GM21529 (cell line): ENCODE results near the gene MEPE.

Experiments
- ATAC-seq: cut with Tn5 transposase; IDR thresholded peaks from one replicate; pipeline ENCODE4 v1.9.1; 2021; ENCODE audit not compliant: unreplicated experiment

The MEPE gene

GRCh38 chr4:87839592-87839946 is 6.8 kb downstream of the MEPE start:
- ATAC-seq = peak; percentile 12

- no peak for ATAC-seq
These were observed 7.4 kb downstream of the MEPE start for GRCh38 chr4:87840149-87840548.

DNA sequence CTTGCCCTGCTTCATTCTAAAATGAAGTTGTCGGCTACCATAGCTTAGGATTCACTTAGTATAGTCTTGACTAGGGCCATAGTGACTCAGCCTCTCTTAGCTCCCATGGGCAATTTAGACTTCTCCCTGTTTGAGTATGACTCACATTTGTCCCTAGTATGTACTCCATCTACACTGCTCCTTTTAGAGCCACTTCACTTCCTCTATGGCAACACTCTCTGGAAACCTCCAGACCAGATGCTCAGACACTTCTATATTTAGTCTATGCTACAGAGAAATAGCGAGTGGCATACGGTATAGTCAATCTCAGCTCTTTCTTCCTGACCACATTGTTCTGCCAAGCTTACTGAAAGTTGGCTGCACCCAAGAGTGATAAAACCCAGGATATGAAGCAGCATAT is 11.2 kb downstream of the MEPE start:
- no peak for ATAC-seq

GRCh38 chr4:87844452-87844851 is 11.7 kb downstream of the MEPE start:
- no peak for ATAC-seq

- ATAC-seq = no peak
These were observed 13.5 kb downstream of the MEPE start for GRCh38 chr4:87846226-87846625.

DNA sequence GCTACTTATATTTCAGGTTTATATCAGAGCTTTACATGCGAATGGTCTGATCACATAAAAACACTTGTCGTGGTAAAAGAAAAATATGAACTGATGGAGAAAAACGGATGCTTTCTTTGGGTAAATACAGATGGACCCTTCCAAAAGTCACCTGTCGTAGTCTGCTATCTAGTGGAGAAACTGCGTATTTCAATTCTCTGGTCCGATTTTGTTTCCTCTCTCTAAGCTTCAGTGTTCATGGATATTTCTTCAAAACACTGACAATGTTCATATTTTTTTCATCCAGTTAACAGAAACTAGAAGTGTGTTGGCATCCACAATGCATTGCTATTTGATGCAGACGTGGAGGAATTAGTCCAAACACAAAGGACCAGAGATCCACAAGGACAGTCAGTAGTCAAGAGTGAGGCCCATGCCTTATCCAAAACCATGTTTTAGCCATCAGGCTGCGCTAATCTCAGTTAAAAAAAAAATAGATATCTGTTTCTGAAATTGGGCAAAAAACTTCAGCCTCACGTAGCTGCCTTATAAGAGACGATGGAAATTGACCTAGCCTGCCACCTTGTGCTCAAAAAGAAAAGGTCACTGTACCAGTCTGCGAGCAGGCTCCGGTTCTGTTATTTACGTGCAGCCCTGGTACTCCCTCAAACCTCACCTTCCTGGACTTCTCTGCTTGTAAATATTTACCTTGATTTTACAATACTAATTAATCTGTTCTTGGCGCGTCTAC is 16.0 kb downstream of the MEPE start:
- ATAC-seq = peak; percentile 84

DNA sequence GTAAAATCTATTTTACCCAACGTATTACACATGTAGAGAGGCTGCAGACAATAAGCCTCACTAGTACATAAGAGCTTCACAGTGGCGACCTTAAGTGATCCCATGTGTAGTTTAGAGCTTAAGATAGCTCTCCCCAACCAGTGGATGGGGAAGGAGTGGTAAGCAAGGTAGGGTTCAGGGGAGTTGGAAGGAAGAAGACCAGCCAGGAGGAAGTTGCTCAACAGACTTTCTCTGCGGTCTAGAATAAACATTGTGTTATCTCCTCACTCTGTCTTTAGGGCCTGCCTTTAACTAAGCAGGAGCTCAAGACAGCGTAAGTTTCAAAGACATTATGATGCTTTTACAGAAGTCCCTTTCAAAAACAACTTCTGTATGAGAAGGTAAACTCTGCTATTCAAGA is 16.8 kb downstream of the MEPE start:
- ATAC-seq = no peak

- no peak for ATAC-seq
These were observed 18.6 kb downstream of the MEPE start for GRCh38 chr4:87851332-87851731.

- ATAC-seq = no peak
These were observed 19.2 kb downstream of the MEPE start for GRCh38 chr4:87851953-87852352.

- ATAC-seq = no peak
These were observed 20.3 kb downstream of the MEPE start for GRCh38 chr4:87853108-87853507.

DNA sequence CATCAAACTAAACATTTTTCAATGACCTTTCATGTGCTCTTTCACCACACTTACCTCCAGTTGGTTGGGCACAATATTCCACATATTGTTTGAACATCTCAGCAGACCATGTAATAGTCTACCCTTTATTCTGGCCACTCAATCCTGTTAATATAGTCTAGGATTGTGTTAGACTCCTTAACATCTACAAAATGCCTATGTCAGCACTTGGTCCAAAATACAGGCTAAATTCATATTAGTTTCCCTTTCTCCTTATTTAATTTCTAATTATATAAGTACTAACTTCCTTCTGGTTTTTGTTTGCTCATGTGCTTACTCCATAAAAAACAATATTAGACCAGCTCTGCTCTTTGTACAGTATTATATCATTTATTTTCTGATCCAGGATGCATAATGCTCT is 21.1 kb downstream of the MEPE start:
- no peak for ATAC-seq

DNA sequence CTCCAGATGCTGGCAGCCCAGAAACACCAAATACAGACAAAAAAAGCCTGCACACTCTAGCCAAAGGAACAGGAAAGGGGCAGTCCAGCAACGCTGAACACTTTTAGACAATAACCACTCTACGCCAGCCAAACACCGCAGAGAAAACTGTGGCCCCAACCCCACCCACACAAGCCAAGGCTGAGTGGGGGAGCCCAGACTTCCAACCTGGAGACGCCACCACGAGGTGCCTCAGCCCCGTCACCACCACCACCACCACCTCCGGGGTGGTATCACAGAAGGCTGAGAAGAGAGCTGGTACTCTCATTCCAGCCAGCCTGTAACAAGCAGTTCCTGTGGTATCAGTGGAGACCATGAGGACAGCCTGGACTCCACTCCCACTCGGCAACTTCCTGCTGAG is 22.8 kb downstream of the MEPE start:
- no peak for ATAC-seq

DNA sequence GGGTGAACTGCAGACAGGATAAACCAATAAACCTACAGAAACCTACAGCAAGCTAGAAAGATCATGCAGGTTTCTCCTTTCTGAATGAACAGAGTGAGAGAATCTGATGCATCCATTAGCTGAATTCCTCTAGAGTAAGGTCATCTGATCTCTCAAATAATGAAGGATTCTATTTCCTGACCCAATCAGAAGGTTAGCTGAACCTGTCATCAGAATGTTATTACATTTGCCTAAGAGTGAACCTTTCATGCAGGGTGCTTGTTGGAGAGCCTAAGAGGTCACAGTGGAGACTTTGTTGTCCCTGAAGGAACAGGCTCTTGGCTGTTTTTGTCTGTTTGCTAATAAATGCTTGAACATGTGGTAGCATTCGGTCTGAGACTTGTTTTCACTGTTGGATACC is 24.0 kb downstream of the MEPE start:
- no peak for ATAC-seq

- no peak for ATAC-seq
These were observed 25.0 kb downstream of the MEPE start for GRCh38 chr4:87857789-87858188.

DNA sequence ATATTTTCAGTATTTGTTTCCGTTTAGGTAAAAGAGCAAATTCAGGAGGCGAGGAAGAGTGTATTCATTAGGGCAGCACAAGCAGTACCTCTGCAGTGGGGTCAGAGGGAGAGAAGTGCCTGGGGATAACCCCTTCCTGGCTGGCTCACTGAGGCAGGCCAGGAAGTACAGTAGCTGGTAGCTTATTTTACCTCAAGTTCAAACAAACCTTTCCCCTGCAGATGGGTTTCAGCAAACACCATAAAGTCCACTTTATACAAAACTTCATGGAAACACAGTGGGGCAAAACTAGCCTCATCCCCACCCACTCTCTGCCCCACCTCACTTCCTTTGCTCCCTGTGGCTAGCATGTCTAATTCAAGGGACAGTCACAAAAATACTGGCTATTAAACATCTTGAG is 29.5 kb downstream of the MEPE start:
- ATAC-seq = no peak

- no peak for ATAC-seq
These were observed 30.7 kb downstream of the MEPE start for GRCh38 chr4:87863486-87863885.

DNA sequence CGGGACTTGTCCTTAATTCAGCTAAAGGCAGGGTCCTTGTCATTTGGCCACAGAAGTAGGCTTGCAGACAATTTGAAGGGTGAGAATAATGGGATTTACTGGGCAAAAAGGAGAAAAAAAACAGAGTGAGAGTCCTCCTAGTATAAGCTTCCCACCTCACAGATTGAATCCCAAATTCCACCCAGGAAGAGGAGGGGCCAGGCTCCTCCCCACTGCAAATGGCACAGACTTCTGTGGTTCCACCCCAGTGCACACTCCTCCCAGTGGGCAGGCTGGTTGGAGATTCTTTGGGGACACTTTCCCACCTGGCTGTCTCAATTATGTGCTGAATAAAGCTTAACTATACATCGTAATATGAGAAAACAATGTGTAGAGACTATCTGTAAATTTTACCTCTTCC is 31.6 kb downstream of the MEPE start:
- no peak for ATAC-seq

DNA sequence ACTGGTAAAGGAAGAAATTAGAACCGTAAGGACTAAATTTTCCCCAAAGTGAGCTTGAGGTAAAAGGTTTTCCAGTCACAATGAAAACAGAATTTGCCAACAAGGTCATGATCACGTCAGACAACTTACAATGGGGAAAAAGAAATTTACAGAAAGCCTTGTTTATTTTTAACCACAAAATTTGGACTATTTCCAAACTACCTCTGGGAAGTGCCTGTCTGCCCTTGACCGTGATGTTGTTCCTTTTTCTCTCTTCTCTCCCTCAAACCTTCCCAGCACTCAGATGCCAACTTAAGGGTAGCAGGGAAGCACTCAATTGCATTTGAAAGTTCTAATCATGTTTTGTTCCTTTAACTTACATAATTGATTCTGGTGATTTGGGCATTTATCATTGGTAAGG is 32.5 kb downstream of the MEPE start:
- ATAC-seq = no peak

GRCh38 chr4:87865960-87866598 is 33.3 kb downstream of the MEPE start:
- ATAC-seq = no peak

GRCh38 chr4:87868522-87868921 is 35.8 kb downstream of the MEPE start:
- ATAC-seq = no peak

- no peak for ATAC-seq
These were observed 39.3 kb downstream of the MEPE start for GRCh38 chr4:87872028-87872427.

DNA sequence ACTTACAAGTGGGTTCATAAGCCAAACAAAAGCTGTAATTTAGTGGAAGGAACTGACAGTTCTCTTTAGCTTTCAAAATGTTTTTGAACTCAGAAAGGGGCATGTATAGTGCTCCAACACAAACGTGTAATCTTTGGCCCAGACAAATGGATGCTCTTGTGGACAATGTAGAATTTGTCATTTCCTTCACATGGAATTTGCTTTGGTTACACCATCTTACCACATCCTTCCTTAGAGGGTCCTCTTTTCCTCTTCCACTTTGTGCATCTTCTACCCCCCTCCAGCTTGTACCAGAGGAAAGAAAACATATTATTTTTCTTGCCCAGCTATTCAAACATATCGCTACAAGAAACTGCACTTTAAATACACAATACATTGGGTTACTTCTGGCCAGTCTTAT is 42.4 kb downstream of the MEPE start:
- no peak for ATAC-seq

DNA sequence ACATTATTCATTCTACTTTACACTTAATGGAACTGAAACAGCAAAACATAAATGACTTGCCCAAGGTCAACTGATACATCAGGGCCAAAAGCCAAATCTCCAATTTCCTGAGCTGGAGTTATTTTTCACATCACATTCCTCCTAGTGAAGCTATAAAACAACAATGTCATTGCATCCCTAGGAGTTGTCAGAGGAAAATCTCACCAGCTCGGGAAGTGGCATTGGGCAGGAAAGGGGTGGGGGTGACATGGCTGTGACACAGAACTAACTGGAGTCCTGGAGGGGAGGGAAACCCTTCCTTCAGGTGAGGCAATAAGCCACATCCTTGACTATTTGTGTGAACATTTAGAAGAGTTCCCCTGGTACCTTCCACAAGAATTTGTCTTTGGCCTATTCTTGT is 47.3 kb downstream of the MEPE start:
- no peak for ATAC-seq
